GM20431 (cell line): Measurements from ENCODE around the gene KDELR1.

Experiments
- in situ Hi-C: fragments of 300-500 bp; cut with MseI, MboI; formaldehyde crosslinking; loops from one replicate; pipeline ENCODE4 v1.15.0; 2020; ENCODE audit warnings: low sequenced_read_pairs; ENCODE audit not compliant: unreplicated experiment

Gene KDELR1

GRCh38 chr19:48391100-48392005 is at the start of gene KDELR1:
TSS of gene KDELR1 (minus strand) at chr19:48391551. CDS start at chr19:48391358, 193 bp downstream.
- in situ Hi-C loops = no loop called here

GRCh38 chr19:48436586-48436985 is 45.2 kb upstream of the KDELR1 start:
- in situ Hi-C loops = no loop called here

GRCh38 chr19:48433337-48433736 is 42.0 kb upstream of the KDELR1 start:
- in situ Hi-C loops = no loop called here

- in situ Hi-C loops = no loop called here
These were observed 37.3 kb upstream of the KDELR1 start for GRCh38 chr19:48428670-48429069.

GRCh38 chr19:48424694-48425219 is 33.4 kb upstream of the KDELR1 start:
- in situ Hi-C loops = no loop called here

GRCh38 chr19:48421548-48421947 is 30.2 kb upstream of the KDELR1 start:
- in situ Hi-C loops = no loop called here

GRCh38 chr19:48419158-48419920 is 28.0 kb upstream of the KDELR1 start:
- in situ Hi-C loops = no loop called here

- in situ Hi-C loops = no loop called here
These were observed 27.1 kb upstream of the KDELR1 start for GRCh38 chr19:48418317-48419064.

- in situ Hi-C loops = no loop called here
These were observed 26.1 kb upstream of the KDELR1 start for GRCh38 chr19:48417421-48417820.

- in situ Hi-C loops = no loop called here
These were observed 24.5 kb upstream of the KDELR1 start for GRCh38 chr19:48415806-48416221.

GRCh38 chr19:48415395-48415794 is 24.0 kb upstream of the KDELR1 start:
- in situ Hi-C loops = no loop called here

- in situ Hi-C loops = no loop called here
These were observed 22.7 kb upstream of the KDELR1 start for GRCh38 chr19:48413879-48414587.

GRCh38 chr19:48405850-48406249 is 14.5 kb upstream of the KDELR1 start:
- in situ Hi-C loops = no loop called here

GRCh38 chr19:48405010-48405659 is 13.8 kb upstream of the KDELR1 start:
- in situ Hi-C loops = no loop called here

- in situ Hi-C loops = no loop called here
These were observed 12.3 kb upstream of the KDELR1 start for GRCh38 chr19:48403606-48404005.

- in situ Hi-C loops = no loop called here
These were observed 9.9 kb upstream of the KDELR1 start for GRCh38 chr19:48401287-48401686.

- in situ Hi-C loops = no loop called here
These were observed 8.8 kb upstream of the KDELR1 start for GRCh38 chr19:48400018-48400742.
